SK-N-SH (cell line): ENCODE measurements around the gene GUCY1A2.

Experiments
- ELF1 ChIP-seq: IDR thresholded peaks from 2 replicates; pipeline ENCODE4 v1.4.0; 2012
- EZH2phosphoT487 ChIP-seq: fragments of 200-600 bp; sonication (generic); IDR thresholded peaks from 2 replicates; pipeline ENCODE4 v1.6.1; 2017; ENCODE audit warnings: low read depth, mixed run types, mild to moderate bottlenecking, antibody characterized with exemption, moderate library complexity, borderline replicate concordance
- GABPA ChIP-seq: IDR thresholded peaks from 2 replicates; pipeline ENCODE4 v1.4.0; 2012; ENCODE audit warnings: low read depth, mild to moderate bottlenecking
- SIN3A ChIP-seq: IDR thresholded peaks from 2 replicates; pipeline ENCODE4 v1.6.1; 2012; ENCODE audit warnings: low read depth, mild to moderate bottlenecking, low read length, moderate library complexity, borderline replicate concordance
- SMC3 ChIP-seq: IDR thresholded peaks from 2 replicates; pipeline ENCODE4 v1.6.1; 2012; ENCODE audit warnings: low read depth, low read length, improper control_type of control experiment
- USF2 ChIP-seq: fragments of 150-350 bp; IDR thresholded peaks from 2 replicates; pipeline ENCODE4 v1.6.1; 2017; ENCODE audit warnings: antibody characterized with exemption, low read length, low read depth, borderline replicate concordance
- TF ChIP-seq, protein P1 (sequence below): fragments of 200-600 bp; sonication (generic); IDR thresholded peaks from 2 replicates; pipeline ENCODE4 v1.6.1; 2017; ENCODE audit warnings: antibody characterized with exemption, mild to moderate bottlenecking, moderate library complexity

GRCh38 chr11:107040433-107041087, 22.3 kb upstream of the GUCY1A2 start:
- TF ChIP-seq, protein P1, sequence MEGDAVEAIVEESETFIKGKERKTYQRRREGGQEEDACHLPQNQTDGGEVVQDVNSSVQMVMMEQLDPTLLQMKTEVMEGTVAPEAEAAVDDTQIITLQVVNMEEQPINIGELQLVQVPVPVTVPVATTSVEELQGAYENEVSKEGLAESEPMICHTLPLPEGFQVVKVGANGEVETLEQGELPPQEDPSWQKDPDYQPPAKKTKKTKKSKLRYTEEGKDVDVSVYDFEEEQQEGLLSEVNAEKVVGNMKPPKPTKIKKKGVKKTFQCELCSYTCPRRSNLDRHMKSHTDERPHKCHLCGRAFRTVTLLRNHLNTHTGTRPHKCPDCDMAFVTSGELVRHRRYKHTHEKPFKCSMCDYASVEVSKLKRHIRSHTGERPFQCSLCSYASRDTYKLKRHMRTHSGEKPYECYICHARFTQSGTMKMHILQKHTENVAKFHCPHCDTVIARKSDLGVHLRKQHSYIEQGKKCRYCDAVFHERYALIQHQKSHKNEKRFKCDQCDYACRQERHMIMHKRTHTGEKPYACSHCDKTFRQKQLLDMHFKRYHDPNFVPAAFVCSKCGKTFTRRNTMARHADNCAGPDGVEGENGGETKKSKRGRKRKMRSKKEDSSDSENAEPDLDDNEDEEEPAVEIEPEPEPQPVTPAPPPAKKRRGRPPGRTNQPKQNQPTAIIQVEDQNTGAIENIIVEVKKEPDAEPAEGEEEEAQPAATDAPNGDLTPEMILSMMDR: no peak
- no peak for TF ChIP-seq GABPA
- no peak for TF ChIP-seq SMC3
- no peak for TF ChIP-seq EZH2phosphoT487
- no peak for TF ChIP-seq ELF1
- no peak for TF ChIP-seq SIN3A
- no peak for TF ChIP-seq USF2
